Panc1 (cell line): ENCODE results near the gene RFPL4A.

Experiments
- CTCF ChIP-seq: fragments of 450-650 bp; IDR thresholded peaks from 2 replicates; pipeline ENCODE4 v1.5.1; 2017; ENCODE audit warnings: mild to moderate bottlenecking
- POLR2AphosphoS5 ChIP-seq: IDR thresholded peaks from 2 replicates; pipeline ENCODE4 v1.6.1; 2012; ENCODE audit warnings: mild to moderate bottlenecking, low read depth, low read length, moderate library complexity
- TCF7L2 ChIP-seq: IDR thresholded peaks from 2 replicates; pipeline ENCODE4 v1.6.1; 2011; ENCODE audit warnings: mild to moderate bottlenecking, low read depth, low read length, inconsistent platforms

DNA sequence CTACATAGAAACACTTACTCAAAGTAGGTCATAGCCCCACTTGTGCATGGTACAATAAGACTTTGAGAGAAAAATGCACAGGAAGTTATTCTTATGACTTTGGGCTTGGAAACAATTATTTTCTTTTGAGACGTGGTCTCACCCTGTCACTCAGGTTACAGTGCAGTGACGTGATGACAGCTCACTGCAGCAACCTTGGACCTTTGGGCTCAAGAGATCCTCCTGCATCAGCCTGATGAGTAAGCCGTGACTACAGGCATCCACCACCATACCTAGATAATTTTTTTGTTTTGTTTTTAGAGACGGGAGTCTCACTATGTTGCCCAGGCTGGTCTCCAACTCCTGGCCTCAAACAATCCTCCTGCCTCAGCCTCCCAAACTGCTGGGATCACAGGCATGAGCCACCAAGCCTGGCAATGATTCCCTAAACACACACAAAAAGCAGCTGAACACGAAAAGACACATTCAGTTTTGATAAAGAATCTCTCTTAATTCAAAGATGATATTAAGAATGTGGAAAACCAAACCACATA lies 38.6 kb upstream of the RFPL4A start:
- TF ChIP-seq CTCF (no peak), TCF7L2 (no peak), POLR2AphosphoS5 (no peak)
